HG02840 (cell line): ENCODE measurements around the gene GALNT7.
"Not testable (repeated sequence)": the region's sequence is repeated elsewhere in the genome, so short reads cannot be mapped to it uniquely, and the experiment has no call there.

ENCODE experiments used
- ATAC-seq: cut with Tn5 transposase; IDR thresholded peaks from one replicate; pipeline ENCODE4 v1.9.1; 2021; ENCODE audit warnings: mild to moderate bottlenecking, moderate library complexity, moderate number of reproducible peaks; ENCODE audit not compliant: unreplicated experiment, low FRiP score

The GALNT7 gene

DNA sequence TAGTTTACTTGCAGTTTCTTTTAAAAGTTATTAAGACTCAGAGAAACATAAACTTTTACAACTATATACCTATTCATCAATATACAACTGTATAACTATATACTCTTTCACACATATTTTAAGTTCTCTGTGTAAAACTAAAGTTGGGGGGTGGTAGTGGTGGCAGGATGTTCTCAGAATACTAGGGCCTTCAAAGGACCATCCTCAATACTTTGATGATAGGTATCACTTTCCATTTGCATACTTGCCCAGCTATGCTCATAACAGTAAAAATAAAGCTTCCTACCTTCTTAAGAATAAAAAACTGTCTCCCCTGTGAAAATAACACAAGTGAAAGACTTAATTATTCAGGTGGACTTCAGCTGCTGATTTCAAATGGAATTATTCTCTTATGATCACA is 2.9 kb upstream of the GALNT7 start:
- no peak for ATAC-seq

DNA sequence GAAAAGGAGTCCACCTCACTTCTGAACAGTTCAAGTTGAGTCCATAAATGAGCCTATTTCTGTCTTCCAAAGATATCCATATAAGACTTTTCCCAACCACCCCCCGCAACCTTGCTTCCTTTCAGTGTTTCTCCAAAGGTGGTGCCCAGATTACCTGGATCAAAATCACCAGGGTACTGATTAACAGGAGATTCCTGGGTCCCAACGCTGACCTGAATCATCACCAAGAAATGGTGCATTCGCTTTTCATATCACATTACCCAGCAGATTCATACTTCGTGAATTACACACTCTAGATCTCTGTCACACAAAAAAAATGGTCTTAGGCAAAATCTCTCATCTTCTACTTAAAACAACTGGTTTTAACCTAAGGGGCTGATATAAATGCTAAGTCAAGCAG is 2.1 kb upstream of the GALNT7 start:
- no peak for ATAC-seq

DNA sequence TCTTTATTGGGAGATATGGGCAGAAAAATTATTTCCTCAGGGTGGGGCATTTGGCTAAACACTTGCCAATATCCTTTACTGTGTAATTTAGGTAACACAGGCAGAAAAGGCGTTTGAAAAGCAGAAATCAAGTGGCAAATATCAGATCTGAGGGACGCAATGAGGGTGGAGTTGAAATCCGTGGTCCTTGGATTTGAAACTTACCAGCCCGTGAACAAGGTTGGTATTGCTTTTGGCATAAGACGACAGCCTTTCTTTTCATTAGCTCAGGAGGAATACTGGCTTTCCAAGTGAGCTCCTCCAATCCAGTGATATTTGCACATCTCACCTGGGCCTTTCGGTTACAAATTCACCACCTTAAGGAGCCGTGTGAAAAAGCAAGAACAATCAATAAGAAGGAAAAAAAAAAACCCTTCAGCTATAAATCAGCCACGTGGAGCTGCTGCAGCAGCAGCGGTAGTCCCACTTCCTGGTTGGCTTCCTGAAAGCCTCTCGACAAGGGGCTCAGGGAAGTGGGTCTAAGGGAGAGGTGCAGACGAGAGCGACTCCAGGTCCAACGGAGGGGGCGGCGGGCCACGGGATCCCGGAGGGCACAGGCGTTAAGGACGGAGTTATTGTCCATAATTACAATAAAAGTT is 734 bp upstream of the GALNT7 start:
- ATAC-seq, result peak; percentile 11

DNA sequence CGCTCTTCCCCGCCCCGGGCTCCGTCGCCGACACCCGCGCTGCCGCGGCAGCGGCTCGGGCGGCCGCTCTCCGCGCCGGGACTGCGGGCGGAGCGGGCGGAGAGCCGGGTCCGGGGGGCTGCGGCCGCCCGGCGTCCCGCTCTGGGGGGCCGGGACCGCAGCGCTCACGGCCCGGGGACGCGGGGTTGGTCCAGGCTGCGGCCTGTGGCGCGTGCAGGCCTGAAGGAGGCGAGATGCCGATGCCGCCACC is 492 bp downstream of the GALNT7 start:
- ATAC-seq, result no peak

DNA sequence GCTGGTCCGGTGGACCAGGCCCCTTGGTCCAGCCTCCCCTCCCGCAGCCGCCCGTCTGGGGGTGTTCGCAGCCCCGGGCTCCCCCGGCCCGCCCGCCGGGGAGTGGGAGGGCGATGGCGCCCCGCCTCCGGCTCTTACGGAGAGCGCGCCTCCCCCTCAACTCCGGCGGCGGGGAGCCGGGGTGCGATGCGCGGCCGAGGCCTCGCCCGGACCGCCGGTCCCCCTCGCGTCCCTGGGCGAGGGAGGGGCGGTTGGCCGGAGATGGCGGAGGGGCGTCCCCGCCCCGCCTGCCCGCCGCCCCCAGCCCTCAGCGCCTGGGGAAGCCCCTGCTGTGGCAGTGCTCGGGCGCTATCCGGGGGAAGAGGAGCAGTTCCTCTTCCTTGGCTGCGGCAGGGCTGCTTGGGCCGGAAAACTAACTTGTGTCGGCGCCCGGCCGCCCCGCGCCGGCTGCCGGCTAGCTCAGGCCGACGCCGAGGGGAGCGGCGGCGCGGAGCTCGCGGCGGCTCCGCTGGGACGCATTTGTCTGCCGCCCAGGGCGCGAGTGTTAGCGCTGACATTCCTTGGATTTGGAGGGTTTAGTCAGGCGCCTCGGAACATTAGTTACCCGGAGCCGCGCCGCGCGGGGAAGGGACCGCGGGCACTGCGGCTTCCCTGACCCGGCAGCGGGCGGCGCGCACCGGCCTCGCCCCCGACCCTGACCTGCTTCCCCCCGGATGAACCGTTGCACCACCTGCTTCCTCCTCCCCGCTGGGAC is 994 bp downstream of the GALNT7 start:
- peak; percentile 61 for ATAC-seq

DNA sequence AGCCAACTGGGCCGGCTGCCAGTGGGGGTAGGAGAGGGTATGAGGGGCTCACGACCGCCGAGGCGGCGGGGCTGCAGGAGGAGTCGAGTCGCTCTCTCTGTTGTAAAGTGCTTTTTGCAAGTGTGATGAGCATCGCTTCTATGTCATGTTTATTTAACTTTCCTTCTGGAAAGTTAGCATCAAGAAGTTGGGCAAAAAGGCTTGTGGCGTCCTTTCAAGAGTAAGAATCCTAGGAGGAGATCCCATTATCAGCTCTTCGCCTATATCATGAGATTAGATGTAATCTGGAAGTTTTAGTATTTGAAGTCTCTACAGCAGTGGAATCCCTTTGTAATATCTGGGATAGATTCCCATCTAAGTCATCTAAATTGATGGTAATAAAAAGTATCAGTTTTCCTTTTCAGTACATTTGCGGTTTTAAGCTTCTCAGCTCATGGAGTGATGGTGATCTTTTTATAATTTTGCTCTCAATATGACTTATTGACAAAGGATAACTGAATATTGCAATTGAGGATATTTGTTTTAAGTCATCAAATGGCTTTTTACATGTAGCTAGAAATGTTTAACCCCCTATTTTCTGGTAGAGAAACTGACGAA is 1.7 kb downstream of the GALNT7 start:
- ATAC-seq, result no peak

DNA sequence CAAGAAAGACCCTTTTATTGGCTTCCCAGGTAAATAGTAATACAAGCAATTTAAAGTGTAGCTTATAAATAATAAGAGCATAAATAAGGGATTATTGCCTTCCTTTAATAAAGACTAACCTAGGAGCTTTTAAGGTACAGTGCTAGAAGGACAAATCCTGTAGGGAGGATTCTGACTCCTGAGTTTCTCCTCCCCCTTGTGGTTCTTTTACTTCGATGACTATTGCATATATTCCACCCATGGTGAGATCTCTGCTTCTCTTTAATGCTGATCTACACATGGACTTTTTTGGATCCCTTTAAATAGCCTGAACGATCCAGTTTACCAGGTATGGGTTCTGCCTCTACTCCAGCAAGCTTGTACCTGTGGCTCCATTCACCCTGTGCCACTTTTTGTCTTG is 2.5 kb downstream of the GALNT7 start:
- no peak for ATAC-seq

DNA sequence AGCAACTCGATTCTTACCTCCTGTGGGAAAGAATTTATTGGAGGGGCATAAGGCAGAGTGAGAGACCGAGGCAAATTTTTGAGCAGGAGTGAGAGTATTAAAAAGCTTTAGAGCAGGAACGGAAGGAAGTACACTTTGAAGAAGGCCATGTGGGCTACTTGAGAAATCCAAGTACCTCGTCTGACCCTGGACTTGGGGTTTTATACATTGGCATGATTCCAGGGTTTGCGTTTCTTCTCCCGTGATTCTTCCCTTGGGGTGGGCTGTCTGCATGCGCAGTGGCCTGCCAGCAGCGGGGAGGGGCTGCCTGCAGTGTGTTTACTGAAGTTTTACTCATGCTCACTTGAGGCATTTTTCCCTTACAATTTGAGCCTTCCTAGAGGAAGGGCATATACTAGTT is 3.4 kb downstream of the GALNT7 start:
- ATAC-seq, result no peak

DNA sequence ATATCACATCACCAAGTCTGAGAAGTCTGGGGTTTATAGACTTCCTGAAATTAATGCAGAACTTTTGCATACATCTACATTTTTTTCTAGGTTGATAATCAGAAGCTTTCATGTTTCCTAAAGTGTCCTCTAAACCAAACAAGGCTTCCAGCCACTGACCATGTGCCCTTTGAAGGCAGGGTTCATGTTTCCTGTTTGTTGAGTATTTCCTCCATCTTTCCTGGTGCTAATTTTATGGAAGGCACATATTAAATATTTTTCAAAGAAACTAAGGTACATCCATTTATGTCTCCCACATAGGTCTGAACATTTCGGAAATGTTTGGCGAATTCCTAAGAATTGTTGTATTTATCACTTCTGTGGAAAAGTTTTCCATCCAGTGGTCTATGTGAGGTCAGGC is 5.6 kb downstream of the GALNT7 start:
- ATAC-seq, result no peak

DNA sequence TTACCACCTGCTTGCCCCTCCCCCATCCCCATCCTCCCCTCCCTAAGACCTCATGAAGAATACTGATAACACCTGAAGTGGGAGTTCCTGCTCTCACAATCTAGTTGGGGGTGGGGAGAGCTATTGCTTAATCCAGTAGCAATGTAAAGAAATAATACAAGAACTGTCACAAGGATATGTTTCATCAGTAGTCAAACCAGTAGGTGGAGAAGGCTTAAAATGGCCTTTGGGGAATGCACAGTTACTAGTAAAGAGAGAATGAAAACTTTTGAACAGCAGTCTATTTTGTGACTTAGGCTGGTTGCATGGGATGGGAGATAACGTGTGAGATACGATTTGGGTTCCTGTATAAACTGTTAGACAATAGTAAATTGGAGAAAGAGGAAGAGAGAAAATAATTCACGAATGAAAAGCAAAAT is 6.0 kb downstream of the GALNT7 start:
- no peak for ATAC-seq

DNA sequence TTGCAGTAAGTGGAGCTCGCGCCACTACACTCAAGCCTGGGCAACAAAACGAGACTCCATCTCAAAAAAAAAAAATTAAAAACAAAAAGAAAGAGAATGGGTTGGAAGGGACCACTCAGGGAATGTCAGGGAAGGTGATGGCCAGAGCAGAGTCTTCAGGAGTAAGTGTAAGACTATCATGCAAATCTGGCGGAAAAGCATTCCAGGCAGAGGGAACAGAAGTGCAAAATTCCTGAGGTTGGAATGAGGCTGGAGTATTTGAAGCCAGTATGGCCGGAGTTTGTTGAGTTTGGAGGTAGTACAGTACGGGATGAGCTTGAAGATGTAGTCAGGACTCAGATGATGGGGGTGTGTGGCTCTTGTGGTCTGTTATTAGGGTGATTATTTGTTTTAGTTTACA is 7.4 kb downstream of the GALNT7 start:
- ATAC-seq, result no peak

DNA sequence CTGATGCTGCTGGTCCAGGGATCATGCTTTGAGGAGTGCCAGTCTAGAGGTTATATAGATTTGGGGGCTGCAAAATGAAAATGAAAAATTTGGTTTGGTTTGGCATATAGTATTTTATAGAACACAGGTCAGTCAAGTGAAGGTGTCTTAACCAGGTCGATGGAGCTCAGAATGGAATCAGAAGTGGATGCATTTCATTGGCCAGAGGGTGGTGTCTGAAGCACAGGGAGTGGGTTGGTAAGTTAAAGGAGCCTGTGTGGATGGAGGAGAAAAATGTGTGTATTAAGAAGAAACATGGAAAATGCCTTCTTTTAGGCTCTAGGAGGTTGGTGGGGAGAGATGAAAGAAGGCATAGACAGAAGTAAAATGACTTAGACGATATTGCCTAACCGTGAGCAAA is 8.6 kb downstream of the GALNT7 start:
- no peak for ATAC-seq

DNA sequence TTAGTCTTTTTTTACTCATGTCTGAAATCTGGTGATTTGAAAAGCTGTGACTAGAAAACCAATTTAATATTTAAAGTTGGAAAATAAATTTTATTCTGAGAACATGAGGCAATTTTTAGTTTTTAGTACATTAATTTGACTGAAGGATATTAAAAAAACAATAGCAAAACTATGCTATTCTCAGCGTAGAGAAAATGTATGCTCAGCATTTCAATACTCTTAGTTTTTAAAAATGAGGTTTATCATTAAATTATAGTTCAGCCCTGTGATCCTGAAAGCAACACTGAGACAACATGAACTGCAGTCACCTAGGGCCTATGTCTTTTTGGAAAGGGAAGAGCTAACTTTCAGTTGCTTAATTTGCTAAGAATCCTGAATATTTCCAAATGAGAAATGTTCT is 9.5 kb downstream of the GALNT7 start:
- no peak for ATAC-seq

DNA sequence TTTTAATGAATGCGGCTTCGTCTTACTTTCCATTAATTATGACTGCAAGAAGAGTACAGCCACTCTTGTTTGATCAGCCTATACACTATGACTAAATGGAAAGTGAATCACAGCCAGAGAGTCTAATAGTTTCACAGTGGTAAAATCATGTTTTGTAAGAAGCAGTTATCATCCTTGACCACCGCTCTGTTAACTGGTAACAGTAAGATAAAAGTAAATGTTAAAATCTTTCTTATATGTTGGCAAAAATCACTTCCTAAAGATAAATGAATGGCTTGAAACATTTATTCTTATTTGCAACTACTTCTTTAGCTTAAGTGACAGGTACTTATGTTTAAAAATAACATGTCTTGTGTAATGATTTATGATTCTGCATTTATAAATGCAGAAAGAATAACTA is 13.2 kb downstream of the GALNT7 start:
- no peak for ATAC-seq

DNA sequence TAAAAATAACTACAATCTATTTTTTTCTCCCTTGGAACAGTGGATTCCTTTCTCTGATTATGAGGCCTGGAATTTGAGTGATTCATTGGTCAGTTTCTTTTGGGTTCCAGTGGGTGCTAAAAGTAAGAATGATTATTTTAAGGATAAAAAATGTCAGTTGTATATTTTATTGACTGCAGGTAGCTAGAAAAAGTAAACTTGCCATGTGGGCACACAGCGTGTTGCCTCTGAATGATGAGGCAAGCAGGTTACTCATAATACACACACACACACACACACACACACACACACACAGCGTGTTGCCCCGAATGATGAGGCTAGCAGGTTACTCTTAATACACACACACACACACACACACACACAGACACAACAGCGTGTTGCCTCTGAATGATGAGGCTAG is 13.8 kb downstream of the GALNT7 start:
- ATAC-seq, result no peak

DNA sequence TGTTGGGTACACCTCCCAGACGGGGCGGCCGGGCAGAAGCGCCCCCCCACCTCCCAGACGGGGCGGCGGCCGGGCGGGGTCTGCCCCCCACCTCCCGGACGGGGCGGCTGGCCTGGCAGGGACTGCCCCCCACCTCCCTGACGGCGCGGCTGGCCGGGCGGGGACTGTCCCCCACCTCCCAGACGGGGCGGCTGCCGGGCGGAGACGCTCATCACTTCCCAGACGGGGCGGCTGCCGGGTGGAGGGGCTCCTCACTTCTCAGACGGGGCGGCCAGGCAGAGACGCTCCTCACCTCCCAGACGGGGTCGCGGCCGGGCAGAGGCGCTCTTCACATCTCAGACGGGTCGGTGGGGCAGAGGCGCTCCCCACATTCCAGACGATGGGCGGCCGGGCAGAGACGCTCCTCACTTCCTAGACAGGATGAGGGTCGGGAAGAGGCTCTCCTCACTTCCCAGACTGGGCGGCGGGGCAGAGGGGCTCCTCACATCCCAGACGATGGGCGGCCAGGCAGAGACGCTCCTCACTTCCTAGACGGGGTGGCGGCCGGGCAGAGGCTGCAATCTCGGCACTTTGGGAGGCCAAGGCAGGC is 15.1 kb downstream of the GALNT7 start:
- ATAC-seq, result not testable (repeated sequence)

DNA sequence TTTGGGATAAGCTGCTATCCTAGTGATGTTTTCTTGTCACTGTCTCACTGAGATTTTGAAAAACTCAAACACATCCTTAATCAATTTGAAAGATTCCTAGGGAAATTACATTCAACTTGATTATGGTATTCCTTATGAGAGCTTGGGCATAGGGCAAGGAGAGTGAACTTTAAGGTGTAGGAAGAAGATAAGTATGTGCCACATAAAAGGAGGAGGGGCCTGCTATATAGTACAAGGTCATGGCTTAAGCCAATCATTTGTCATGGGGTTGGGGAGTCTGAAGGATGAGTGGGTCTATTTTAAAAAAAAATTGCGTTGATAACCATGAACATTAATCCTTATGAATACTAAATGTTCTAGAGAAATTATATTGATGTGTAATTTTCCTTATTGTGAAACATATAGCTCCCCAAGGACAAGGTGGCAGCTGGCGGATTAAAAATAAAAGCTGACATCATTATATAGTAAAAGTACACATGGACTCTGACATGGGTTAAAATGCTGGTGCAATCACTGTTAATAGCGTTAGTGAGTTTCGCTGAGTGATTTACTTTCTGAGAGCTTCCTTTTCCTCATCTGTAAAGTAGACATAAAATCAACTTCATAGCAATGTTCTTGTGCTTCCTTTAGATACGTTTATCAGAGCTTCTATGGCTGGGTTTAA is 17.4 kb downstream of the GALNT7 start:
- ATAC-seq, result no peak

DNA sequence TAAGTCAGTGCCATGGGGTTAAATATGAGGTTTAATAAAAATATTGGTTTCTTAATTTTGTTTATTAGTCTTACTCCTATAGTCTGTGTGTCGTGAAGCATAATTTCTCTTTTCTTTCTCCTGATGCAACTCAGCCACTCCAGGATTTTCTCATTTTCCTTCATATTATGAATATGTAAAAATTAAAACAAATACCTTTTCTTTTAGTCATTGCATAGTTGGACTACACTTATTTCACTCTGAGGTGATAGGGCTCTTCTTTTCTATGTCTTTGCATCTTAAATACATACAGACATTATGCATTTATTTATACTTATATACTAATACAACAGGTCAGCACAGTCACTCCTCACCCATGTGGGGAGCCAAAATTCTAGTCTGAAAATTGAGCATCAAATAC is 19.1 kb downstream of the GALNT7 start:
- ATAC-seq, result no peak

DNA sequence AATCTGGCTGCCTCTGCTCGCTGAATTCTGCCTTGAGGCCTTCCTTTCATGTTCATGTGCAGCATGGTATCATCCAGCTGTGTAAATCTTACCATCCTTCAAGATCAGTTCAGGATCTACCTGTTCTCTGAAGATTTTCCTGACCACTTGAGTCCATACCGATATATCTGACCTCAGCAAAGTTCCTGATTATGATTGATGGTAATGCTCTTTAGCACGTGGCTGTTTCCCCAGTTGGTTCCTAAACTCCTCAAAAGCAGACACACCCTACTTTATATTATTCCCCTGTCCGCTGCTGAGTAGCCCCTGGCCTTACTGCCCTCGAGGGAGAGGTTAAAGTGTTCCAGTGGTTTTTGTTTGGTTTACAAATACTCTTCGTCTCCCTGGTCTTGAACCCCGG is 20.0 kb downstream of the GALNT7 start:
- no peak for ATAC-seq

DNA sequence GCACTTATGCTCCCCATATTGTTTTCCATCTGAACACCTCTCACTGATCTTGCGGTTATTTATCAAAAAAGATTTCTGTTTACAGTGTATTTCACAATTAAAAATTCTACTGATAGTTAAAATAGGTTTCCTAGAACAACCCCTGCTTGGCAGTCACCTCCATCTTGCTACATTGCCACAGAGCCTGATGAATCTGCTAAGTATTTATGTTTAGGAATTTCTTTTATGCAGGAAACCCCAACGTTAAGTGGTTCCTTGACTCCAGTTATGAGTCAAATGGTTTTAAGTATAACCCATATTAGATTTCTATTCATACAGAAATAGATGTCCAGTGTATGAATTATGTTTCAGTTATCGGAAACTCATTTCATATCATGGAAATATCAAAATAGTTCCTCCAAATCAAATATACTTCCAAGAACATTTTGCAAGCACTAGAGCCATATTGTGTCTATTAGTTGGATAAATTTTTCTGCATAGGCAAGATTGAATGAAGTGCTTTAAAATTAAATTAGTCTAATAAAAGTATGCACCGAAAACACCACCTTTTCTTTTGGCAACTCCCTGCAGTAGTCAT is 20.6 kb downstream of the GALNT7 start:
- no peak for ATAC-seq

DNA sequence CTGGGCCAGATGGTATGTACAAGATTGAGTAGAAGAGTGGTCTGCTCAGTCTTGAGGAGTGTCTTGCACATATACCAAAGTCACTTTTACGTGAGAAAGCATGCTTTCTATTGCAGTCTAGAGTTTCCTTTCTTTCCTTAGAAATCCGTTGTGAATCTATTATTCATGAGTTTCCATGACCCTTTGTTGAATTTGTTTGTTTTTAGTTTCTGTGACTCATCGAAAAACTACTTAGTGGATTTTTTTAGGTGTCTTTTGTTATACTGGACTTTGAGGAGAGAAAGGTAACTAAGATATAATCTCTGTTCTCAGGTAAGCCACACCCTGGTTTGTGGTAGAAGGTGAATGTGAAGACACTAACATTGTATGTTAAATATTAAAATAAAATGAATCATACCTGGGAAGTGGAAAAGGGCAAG is 23.0 kb downstream of the GALNT7 start:
- ATAC-seq, result no peak
